IPS-NIHi7 (cell line): ENCODE measurements around the gene NID1.
"Not testable (repeated sequence)": the region's sequence is repeated elsewhere in the genome, so short reads cannot be mapped to it uniquely, and the experiment has no call there.

Experiments
- DNase-seq: peaks from one replicate; pipeline ENCODE4 v3.0.0; 2012; ENCODE audit warnings: mixed read lengths; ENCODE audit errors: extremely low spot score

The NID1 gene

DNA sequence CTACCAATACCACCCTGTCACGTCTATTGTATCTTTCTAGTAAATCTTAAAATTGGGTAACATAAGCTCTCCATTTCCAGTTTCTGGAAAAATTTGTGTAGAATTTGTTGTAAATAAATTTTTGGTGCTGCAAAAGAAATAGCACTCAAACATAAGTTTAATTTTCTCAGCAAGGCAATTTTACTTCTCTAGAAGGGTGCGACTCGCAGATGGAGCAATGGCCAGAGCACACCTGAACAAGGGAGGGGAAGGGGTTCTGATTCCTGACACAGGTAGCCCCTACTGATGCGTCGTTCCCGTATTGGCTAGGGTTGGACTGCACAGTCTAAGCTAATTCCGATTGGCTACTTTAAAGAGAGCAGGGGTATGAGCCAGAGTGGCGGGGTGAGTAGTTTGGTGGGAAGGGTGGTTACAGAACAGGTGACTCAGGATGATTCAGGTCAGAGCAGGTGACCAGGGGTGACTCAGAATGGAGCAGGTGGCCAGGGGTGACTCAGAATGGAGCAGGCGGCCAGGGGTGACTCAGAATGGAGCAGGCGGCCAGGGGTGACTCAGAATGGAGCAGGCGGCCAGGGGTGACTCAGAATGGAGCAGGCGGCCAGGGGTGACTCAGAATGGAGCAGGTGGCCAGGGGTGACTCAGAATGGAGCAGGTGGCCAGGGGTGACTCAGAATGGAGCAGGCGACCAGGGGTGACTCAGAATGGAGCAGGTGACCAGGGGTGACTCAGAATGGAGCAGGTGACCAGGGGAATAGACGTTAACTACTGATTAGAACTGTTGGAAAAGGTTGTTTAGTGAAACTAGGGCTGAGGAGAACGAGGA, 32.0 kb upstream of the NID1 start:
- not testable (repeated sequence) for DNase-seq

DNA sequence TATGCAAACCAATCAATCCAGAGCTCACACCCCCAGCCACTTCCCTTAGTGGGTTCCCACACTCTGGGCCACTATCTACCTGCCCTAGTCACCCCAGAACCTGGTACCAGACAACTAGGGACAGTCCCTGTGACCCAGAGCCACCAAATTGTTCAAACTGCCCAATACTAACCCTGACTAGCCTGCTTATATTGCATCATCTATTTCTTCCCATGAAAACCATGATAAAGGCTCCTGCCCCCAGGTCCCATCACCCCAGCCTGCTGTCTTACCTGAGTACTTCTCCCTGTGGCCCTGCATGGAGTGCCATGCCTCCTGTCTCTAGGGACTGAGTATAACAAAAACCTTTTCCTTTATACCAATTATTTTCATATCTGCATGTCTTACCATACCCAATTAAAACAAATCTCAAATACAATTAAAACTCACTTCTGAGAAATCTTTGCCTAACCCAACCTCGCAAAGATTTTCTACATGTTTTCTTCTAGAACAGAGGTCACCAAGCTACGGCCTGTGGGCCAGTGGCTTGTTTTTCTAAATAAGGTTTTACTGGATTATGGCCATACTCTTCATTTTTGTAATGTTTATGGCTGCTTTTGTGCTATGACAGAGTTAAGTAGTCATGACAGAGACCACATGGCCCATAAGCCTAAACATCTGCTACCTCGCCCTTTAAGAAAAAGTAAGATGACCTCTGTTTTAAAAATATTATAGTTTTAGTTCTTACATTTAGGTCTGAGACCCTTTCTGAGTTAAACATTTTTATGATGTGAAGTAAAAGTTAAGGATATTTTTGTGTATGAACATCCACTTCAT, 31.0 kb upstream of the NID1 start:
- DNase-seq: no peak

DNA sequence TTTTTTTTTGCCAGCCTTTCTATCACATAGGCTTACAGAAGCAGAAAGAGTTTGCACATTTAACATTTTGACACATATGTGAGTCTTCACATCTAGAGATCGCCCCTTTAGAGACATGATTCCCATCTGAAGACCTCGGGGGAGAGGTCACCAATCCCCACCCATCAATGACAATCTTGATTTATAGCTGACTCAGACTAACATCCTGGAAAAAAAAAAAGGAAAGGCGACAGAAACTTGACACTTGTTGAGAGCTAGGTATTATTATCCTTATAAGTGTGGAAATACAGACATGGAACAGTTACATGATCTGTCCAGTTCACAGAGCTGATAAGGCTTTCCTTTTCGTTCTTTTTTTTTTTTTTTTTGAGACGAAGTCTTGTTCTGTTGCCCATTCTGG, 28.0 kb upstream of the NID1 start:
- DNase-seq: no peak

DNA sequence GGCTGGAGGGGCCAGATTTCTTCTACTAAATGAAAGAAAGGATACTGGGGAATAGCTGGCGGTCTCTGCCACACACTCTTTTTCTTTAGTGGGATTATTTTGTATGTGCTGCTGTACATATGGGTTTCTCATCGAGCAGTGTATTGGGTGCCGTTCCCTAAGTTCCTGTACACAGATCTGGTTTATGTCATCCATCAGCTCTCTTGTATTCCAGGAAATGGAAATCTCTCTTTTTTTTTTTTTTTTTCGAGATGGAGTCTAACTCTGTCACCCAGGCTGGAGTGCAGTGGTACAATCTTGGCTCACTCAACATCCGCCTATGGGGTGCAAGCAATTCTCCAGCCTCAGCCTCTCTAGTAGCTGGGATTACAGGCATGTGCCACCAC, 27.0 kb upstream of the NID1 start:
- DNase-seq: no peak

DNA sequence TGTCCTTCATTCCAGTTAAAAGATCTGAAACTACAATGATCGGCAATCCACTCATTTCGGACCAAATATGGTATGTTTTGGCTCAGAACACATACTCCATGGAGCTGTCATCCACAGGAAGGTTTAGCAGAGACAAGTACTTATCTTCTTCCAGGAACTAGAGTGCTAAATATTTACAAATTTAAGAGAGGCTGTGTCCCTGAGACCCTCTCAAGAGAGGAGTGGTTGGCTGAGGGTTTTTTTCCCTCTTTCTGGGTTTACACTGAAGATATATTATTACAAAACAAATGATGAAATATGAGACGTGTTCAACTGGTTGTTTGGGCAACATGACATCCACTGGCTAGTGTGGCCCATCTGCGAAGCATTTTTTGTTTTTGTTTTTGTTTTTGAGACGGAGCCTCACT, 25.9 kb upstream of the NID1 start:
- no peak for DNase-seq

GRCh38 chr1:236089046-236089773, 24.3 kb upstream of the NID1 start:
- no peak for DNase-seq

DNA sequence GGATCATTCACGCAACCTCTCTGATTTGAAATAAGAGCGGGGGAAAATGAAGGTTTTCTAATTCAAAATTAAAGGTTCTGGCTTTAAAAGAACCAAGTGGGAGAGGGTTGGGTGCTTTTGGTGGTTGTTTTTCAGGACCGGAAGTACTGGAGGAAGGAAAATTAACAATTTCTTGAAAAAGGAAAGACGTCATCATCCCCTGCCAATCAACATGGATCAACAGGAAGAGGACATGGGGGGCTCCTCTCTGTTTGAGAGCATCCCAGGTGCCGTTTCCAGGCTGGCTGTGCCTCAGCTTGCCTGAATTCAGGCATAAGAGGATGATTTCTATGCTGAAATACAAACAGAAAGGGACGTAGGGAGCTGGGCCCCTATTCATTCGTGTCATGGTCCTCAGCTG, 21.6 kb upstream of the NID1 start:
- DNase-seq: no peak

GRCh38 chr1:236085545-236086159, 20.8 kb upstream of the NID1 start:
- no peak for DNase-seq

DNA sequence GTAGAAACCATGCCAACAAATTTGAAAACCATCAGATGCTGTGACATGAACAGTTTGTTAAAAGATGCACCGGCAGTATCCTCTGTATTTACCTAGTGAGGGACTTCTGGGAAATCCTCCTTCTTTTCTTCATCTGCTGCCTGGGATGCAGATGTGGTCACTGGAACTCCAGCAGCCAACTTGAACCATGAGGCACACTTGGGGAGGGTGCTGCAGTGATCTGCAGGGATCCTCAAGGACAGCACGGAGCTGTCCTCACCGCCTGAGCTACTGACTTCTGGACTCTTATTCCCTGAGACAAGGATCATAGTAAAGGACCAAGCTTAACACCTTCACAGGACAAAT, 19.5 kb upstream of the NID1 start:
- no peak for DNase-seq

GRCh38 chr1:236083650-236084385, 18.9 kb upstream of the NID1 start:
- DNase-seq: no peak

- no peak for DNase-seq
Observed at GRCh38 chr1:236082526-236082925, 17.6 kb upstream of the NID1 start.

- no peak for DNase-seq
Observed at GRCh38 chr1:236081546-236082227, 16.8 kb upstream of the NID1 start.

GRCh38 chr1:236079703-236080102, 14.8 kb upstream of the NID1 start:
- no peak for DNase-seq

DNA sequence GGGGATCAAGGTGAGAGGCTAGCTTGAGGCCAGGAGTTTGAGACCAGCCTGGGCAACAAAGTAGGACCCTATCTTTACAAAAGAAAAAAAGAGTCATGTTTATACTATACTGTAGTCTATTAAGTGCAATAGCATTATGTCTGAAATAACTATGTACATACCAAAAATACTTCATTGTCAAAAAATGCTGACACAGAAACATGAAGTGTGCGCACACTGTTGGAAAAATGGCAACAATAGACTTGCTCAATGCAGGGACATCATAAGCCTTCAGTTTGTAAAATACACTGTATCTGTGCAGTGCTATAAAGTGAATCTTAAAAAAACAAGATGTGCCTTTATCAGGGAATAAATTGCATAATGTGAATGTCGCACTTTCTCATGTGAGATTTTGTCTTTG, 14.1 kb upstream of the NID1 start:
- DNase-seq: no peak

DNA sequence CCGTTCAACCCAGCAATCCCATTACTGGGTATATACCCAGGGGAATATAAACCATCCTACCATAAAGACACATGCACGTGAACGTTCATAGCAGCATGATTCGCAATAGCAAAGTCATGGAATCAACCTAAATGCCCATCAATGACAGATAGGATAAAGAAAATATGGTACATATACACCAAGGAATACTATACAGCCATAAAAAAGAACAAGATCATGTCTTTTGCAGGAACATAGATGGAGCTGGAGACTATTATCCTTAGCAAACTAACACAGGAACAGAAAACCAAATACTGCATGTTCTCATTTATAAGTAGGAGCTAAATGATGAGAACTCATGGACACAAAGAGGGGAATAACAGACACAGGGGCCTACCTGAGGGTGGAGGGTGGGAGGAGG, 13.2 kb upstream of the NID1 start:
- DNase-seq: not testable (repeated sequence)

DNA sequence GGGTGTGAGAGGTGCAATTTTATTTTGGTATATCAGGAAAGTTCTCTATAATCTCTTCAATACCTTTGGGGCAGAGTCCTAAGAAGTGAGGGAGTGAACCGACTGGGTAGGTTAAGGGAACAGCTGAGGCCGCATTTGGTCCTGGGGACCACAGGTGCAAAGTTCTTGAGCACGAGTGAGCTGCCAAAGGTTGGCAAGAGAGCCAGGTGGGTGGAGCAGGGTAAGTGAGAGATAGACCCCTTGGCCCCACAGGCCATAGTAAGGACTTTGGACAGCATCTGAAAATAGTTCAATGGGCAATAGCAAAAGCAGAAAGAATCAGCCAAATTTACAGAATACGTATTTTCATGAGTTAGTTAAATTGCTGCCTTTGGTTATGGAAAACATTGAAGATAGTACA, 11.0 kb upstream of the NID1 start:
- DNase-seq: no peak

GRCh38 chr1:236073307-236073897, 8.5 kb upstream of the NID1 start:
- no peak for DNase-seq

DNA sequence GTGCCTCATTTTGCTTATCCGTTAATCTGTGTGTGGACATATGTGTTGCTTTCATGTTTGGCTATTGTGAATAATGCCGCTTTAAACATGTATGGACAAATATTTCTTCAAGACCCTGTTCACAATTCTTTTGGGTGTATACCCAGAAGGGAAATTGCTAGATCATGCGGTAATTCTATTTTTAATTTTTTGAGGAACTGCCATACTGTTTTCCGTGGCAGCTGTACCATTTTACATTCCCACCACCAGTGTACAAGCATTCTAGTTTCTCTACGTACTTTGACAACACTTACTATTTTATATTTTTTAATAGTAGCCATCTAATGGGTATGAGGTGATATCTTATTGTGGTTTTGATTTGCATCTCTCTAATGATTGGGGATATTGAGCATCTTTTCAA, 7.1 kb upstream of the NID1 start:
- DNase-seq: no peak

GRCh38 chr1:236070753-236071152, 5.9 kb upstream of the NID1 start:
- DNase-seq: no peak

GRCh38 chr1:236069796-236070195, 4.9 kb upstream of the NID1 start:
- no peak for DNase-seq
